H1 (cell line): ENCODE measurements around the gene NOMO2. TPM values are rescaled to one million over a fixed set of nuclear protein-coding genes. Genes with fewer than 3 reads are reported as not detected.
"Not testable (repeated sequence)": the region's sequence is repeated elsewhere in the genome, so short reads cannot be mapped to it uniquely, and the experiment has no call there.

Experiments used
- CTCF ChIA-PET: fragments of 300-600 bp; sonication (Branson Sonifier 250); formaldehyde crosslinking; loops from one replicate; lab custom pipeline; 2021; ENCODE audit not compliant: partially characterized antibody; lab: Charles Lee
- POLR2A ChIA-PET: fragments of 300-600 bp; sonication (Branson Sonifier 250); formaldehyde crosslinking; loops from one replicate; lab custom pipeline; 2021; ENCODE audit warnings: inconsistent platforms; ENCODE audit not compliant: partially characterized antibody; lab: Charles Lee
- DNase-seq, 2 experiments: peaks; one replicate each; pipeline versions ENCODE4 v3.0.0 to v3.0.0-alpha.2; 2010 to 2022; ENCODE audit warnings: low spot score in 2 of 2, low read depth in 1 of 2, mixed read lengths in 1 of 2
- FAIRE-seq: peaks from 2 replicates; lab custom pipeline; 2011; peaks lifted over from hg19 to GRCh38; lab: Jason Lieb, UNC
- H2AFZ ChIP-seq: 2 replicates; pipeline ENCODE4 v1.8.1; 2012; ENCODE audit warnings: low read length, inconsistent platforms
- H2AK5ac ChIP-seq: 2 replicates; pipeline ENCODE4 v1.6.1; 2013; ENCODE audit warnings: low read depth, low read length
- H2BK120ac ChIP-seq: replicated peaks from 2 replicates; pipeline ENCODE3; 2013; ENCODE audit warnings: low read depth, low read length, inconsistent platforms
- H2BK12ac ChIP-seq: 2 replicates; pipeline ENCODE4 v1.6.1; 2013; ENCODE audit warnings: low read depth, low read length
- H2BK15ac ChIP-seq: 2 replicates; pipeline ENCODE4 v1.6.1; 2013; ENCODE audit warnings: low read length
- H2BK20ac ChIP-seq: 2 replicates; pipeline ENCODE4 v1.6.1; 2013; ENCODE audit warnings: low read length
- H2BK5ac ChIP-seq: 2 replicates; pipeline ENCODE4 v1.6.1; 2013; ENCODE audit warnings: low read depth, low read length
- H3K14ac ChIP-seq: 2 replicates; pipeline ENCODE4 v1.6.1; 2013; ENCODE audit warnings: inconsistent platforms; ENCODE audit not compliant: insufficient read length
- H3K18ac ChIP-seq: 2 replicates; pipeline ENCODE4 v1.6.1; 2013; ENCODE audit warnings: low read length; ENCODE audit errors: extremely low read depth
- H3K23ac ChIP-seq: 2 replicates; pipeline ENCODE4 v1.6.1; 2013; ENCODE audit warnings: inconsistent platforms; ENCODE audit not compliant: insufficient read length
- H3K23me2 ChIP-seq: 2 replicates; pipeline ENCODE4 v1.6.1; 2013; ENCODE audit warnings: low read depth, low read length
- H3K27ac ChIP-seq: 2 replicates; pipeline ENCODE4 v1.6.1; 2011; ENCODE audit warnings: low read depth, low read length, inconsistent platforms
- H3K27me3 ChIP-seq, 4 experiments: replicated peaks in 1 of 4; 1 replicate in 1 of 4; 2 replicates in 3 of 4; pipeline versions ENCODE4 v1.6.1 to v1.8.1; 2011 to 2013; ENCODE audit warnings: low read length in 3 of 4, mild to moderate bottlenecking in 3 of 4, inconsistent platforms in 2 of 4, mixed read lengths in 2 of 4, moderate library complexity in 1 of 4; ENCODE audit not compliant: control insufficient read depth in 3 of 4, insufficient read depth in 3 of 4; ENCODE audit errors: extremely low read depth in 1 of 4
- H3K36me3 ChIP-seq, 4 experiments: 2 replicates each; pipeline versions ENCODE4 v1.6.1 to v1.8.1; 2011 to 2013; ENCODE audit warnings: mild to moderate bottlenecking in 4 of 4, low read length in 3 of 4, moderate library complexity in 2 of 4, control low read depth in 1 of 4, inconsistent platforms in 1 of 4; ENCODE audit not compliant: insufficient read depth in 4 of 4, control insufficient read depth in 2 of 4
- H3K4ac ChIP-seq: replicated peaks from 2 replicates; pipeline ENCODE3; 2013; ENCODE audit warnings: low read length, low read depth, mixed read lengths, inconsistent platforms; ENCODE audit not compliant: insufficient read length
- H3K4me1 ChIP-seq, 4 experiments: replicated peaks in 1 of 4; 1 replicate in 1 of 4; 2 replicates in 3 of 4; pipeline versions ENCODE4 v1.6.1 to v1.8.1; 2011 to 2013; ENCODE audit warnings: low read length in 3 of 4, inconsistent platforms in 2 of 4, mixed read lengths in 1 of 4; ENCODE audit not compliant: insufficient read depth in 4 of 4, control insufficient read depth in 3 of 4
- H3K4me2 ChIP-seq, 2 experiments: 2 replicates each; pipeline versions ENCODE4 v1.6.1 to v1.8.1; 2011 to 2013; ENCODE audit warnings: low read depth in 2 of 2, low read length in 2 of 2, control low read depth in 1 of 2, inconsistent platforms in 1 of 2, mild to moderate bottlenecking in 1 of 2; ENCODE audit not compliant: insufficient read depth in 1 of 2
- H3K4me3 ChIP-seq, 4 experiments: fragments of 200-600, 300-600 bp in 1 of 4; sonication (generic), shearing (Covaris generic), sonication (Bioruptor Twin) in 1 of 4; 2 replicates each; pipeline versions ENCODE4 v1.5.1 to v1.8.1; 2011 to 2016; ENCODE audit warnings: low read length in 4 of 4, low read depth in 3 of 4, control low read depth in 2 of 4, inconsistent platforms in 2 of 4, mild to moderate bottlenecking in 2 of 4, mixed read lengths in 1 of 4, moderate library complexity in 1 of 4; ENCODE audit not compliant: insufficient read depth in 2 of 4; ENCODE audit errors: extremely low read depth in 1 of 4
- H3K56ac ChIP-seq: replicated peaks from 2 replicates; pipeline ENCODE3; 2013; ENCODE audit warnings: low read depth, mild to moderate bottlenecking, mixed read lengths, low read length, inconsistent platforms; ENCODE audit not compliant: insufficient read length
- H3K79me1 ChIP-seq: 2 replicates; pipeline ENCODE4 v1.6.1; 2013; ENCODE audit warnings: low read depth, low read length, control low read depth
- H3K79me2 ChIP-seq, 2 experiments: 2 replicates each; pipeline versions ENCODE4 v1.6.1 to v1.8.1; 2012 to 2013; ENCODE audit warnings: low read length in 2 of 2, mild to moderate bottlenecking in 2 of 2, inconsistent platforms in 1 of 2; ENCODE audit not compliant: insufficient read depth in 2 of 2, control insufficient read depth in 1 of 2
- H3K9ac ChIP-seq, 4 experiments: replicated peaks in 1 of 4; 1 replicate in 1 of 4; 2 replicates in 3 of 4; pipeline versions ENCODE4 v1.6.1 to v1.8.1; 2011 to 2013; ENCODE audit warnings: low read depth in 3 of 4, low read length in 3 of 4, control low read depth in 2 of 4, mild to moderate bottlenecking in 2 of 4, moderate library complexity in 2 of 4, inconsistent platforms in 1 of 4; ENCODE audit errors: extremely low read depth in 1 of 4
- H3K9me3 ChIP-seq, 2 experiments: 2 replicates each; pipeline versions ENCODE4 v1.6.1 to v1.8.1; 2012 to 2013; ENCODE audit warnings: mild to moderate bottlenecking in 2 of 2, moderate library complexity in 2 of 2, control low read depth in 1 of 2, inconsistent platforms in 1 of 2, low read depth in 1 of 2, low read length in 1 of 2, mixed read lengths in 1 of 2; ENCODE audit not compliant: insufficient read depth in 2 of 2
- H4K20me1 ChIP-seq, 2 experiments: replicated peaks in 1 of 2; 2 replicates each; pipeline versions ENCODE3 to v1.8.1; 2011 to 2013; ENCODE audit warnings: inconsistent platforms in 2 of 2, low read length in 2 of 2, mild to moderate bottlenecking in 1 of 2; ENCODE audit not compliant: insufficient read depth in 2 of 2, control insufficient read depth in 1 of 2
- H4K5ac ChIP-seq: 2 replicates; pipeline ENCODE4 v1.6.1; 2013; ENCODE audit warnings: low read length, low read depth, mixed read lengths, inconsistent platforms; ENCODE audit not compliant: insufficient read length
- H4K8ac ChIP-seq: 2 replicates; pipeline ENCODE4 v1.8.0; 2013; ENCODE audit warnings: mild to moderate bottlenecking, moderate library complexity, low read length, inconsistent platforms; ENCODE audit not compliant: insufficient read depth; ENCODE audit errors: extremely low read depth
- H4K91ac ChIP-seq: replicated peaks from 2 replicates; pipeline ENCODE3; 2013; ENCODE audit warnings: low read length, mixed read lengths, inconsistent platforms; ENCODE audit not compliant: insufficient read length
- WGBS, 2 experiments: shearing (Covaris generic) in 1 of 2; methylation state at CpG; one replicate each; pipeline versions ENCODE4 v1.1.6 to v1.1.7; 2013 to 2015; ENCODE audit warnings: low lambda C conversion rate in 2 of 2, mixed read lengths in 2 of 2, inconsistent platforms in 1 of 2, low coverage in 1 of 2, missing lambda C conversion rate in 1 of 2; ENCODE audit not compliant: insufficient replicate concordance in 2 of 2, insufficient coverage in 1 of 2, insufficient read length in 1 of 2; ENCODE audit errors: extremely low coverage in 1 of 2, missing lambda C conversion rate in 1 of 2; 5-methylcytosine and 5-hydroxymethylcytosine counted together
- polyA plus RNA-seq, 7 experiments: library from polyadenylated mRNA; depleted of rRNA in 3 of 7; stranded (reverse) in 5 of 7; unstranded in 2 of 7; fragments of >200 nt in 5 of 7; fragments of 200-250 nt in 2 of 7; gene quantifications; 1 replicate in 5 of 7; 2 replicates in 1 of 7; 4 replicates in 1 of 7; pipeline versions ENCODE4 v1.2.1 to v1.2.3, GENCODE V29; 2011 to 2013; ENCODE audit warnings: missing spikeins in 2 of 7, mixed read lengths in 2 of 7
- total RNA-seq: library from RNA; stranded (reverse); fragmentation: NEBNext Ultra II Directional; extraction: Animal tissue kit (Norgen Biotek cat#: 25700); gene quantifications from 2 replicates; pipeline ENCODE4 v1.2.1, GENCODE V29; 2021

The NOMO2 gene
- total and polyA plus RNA-seq, 2 of the 8 experiments (the other 6 are each of a cell fraction or from before 2014, with no cell fraction given): 116 to 137 TPM

DNA sequence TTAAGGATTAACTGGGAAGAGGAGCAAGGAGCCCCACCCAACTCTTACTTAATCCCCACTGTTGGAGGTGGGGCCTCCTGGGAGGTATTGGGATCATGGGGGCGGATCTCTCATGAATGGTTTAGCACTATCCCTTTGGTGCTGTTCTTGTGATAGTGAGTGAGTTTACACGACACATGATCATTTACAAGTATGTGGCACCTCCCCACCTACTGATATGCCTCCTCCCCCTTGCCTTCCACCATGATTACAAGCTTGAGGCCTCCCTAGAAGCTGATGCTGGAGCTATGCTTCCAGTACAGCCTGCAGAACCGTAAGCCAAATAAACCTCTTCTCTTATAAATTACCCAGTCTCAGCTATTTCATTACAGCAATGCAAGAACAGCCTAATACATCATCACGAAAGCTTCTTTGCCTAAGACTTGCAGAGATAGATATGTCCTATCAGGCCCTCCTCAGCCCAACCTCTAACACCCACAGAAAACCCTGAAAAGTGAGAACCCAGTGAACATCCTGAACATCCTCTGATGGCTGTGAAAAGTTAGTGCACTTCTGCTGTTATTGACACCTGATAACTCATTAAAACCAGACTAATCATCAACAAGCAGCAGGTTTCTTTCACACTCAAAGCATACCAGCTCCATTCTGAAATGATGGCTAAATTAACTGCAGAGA is 41.8 kb upstream of the NOMO2 start:
- CTCF ChIA-PET, H3K14ac ChIP-seq, H2AFZ ChIP-seq, H4K20me1 ChIP-seq, H2BK20ac ChIP-seq, H3K4me1 ChIP-seq, H2BK5ac ChIP-seq, H3K4ac ChIP-seq, FAIRE-seq, H3K79me2 ChIP-seq, H3K79me1 ChIP-seq, H3K27me3 ChIP-seq, H3K27ac ChIP-seq, H3K9ac ChIP-seq, H4K5ac ChIP-seq, H3K56ac ChIP-seq, H3K18ac ChIP-seq, H3K36me3 ChIP-seq, H2BK12ac ChIP-seq, H3K23ac ChIP-seq, POLR2A ChIA-PET, H4K91ac ChIP-seq, H3K9me3 ChIP-seq, DNase-seq, H3K4me2 ChIP-seq, H4K8ac ChIP-seq, H2AK5ac ChIP-seq, H2BK15ac ChIP-seq, H3K4me3 ChIP-seq, H2BK120ac ChIP-seq, H3K23me2 ChIP-seq: not testable (repeated sequence)
- no CpG with 5 or more reads among the region's 4 CpGs for WGBS, 2 experiments

DNA sequence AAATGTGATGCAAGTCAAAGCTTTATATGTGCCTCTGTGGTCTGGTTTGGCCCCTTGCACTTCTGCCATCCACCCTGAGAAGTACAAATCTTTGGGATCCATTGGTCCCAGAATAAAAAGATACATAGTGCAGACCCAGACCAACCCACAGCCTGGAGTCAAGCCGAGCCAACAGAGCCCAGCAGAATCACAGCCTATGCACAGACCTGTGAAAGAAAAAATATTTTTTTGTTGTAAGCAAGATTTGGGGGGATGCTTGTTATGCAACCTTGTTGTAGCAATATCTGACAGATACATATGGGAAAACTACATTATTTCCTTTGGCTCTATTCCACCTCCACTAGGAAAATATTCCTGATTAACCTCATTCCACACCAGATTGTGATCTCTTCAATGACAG is 36.7 kb upstream of the NOMO2 start:
- H3K4ac ChIP-seq, H4K5ac ChIP-seq, H4K91ac ChIP-seq, H4K20me1 ChIP-seq, H2BK15ac ChIP-seq, H2BK12ac ChIP-seq, H3K23ac ChIP-seq, CTCF ChIA-PET, H3K79me2 ChIP-seq, H3K14ac ChIP-seq, H3K9me3 ChIP-seq, H3K79me1 ChIP-seq, H3K36me3 ChIP-seq, H2AK5ac ChIP-seq, H3K4me2 ChIP-seq, H3K27me3 ChIP-seq, POLR2A ChIA-PET, H3K56ac ChIP-seq, H4K8ac ChIP-seq, H3K9ac ChIP-seq, H2AFZ ChIP-seq, H3K23me2 ChIP-seq, H2BK20ac ChIP-seq, DNase-seq, H2BK5ac ChIP-seq, H3K4me1 ChIP-seq, H2BK120ac ChIP-seq, FAIRE-seq, H3K27ac ChIP-seq, H3K18ac ChIP-seq, H3K4me3 ChIP-seq: not testable (repeated sequence)
- WGBS, 2 experiments: 95% methylated on average over 1 of the region's 1 CpG; no CpG with 5 or more reads in 1 of the 2 experiments
